Left lung (tissue), 10 donors: ENCODE data around the gene ADAMTS7. TPM values are rescaled to one million over a fixed set of nuclear protein-coding genes. Genes with fewer than 3 reads are reported as not detected.
A peak's percentile ranks its signal among the peaks of the same experiment; 100 is the strongest.

ENCODE experiments used
- ATAC-seq: fragments of 200-7000 bp; cut with Tn5 transposase; one replicate; pipeline ENCODE4 v1.9.1; 2020; ENCODE audit warnings: moderate library complexity
- DNase-seq, 4 donors: peaks; one replicate each; pipeline ENCODE4 v3.0.0-alpha.2; 2013 to 2020
- H3K27ac ChIP-seq, 2 donors: fragments of 200-600 bp; sonication (generic) in 1 of 2; one replicate each; pipeline versions ENCODE4 v1.5.0 to v1.8.0; 2020 to 2021
- H3K27me3 ChIP-seq, 2 donors: fragments of 200-600 bp; sonication (generic) in 1 of 2; one replicate each; pipeline versions ENCODE4 v1.5.0 to v1.8.0; 2020 to 2021
- H3K36me3 ChIP-seq, 2 donors: fragments of 200-600 bp; sonication (generic) in 1 of 2; one replicate each; pipeline versions ENCODE4 v1.5.0 to v1.8.0; 2020 to 2021
- H3K4me1 ChIP-seq, 2 donors: fragments of 200-600 bp; one replicate each; pipeline ENCODE4 v1.8.0; 2021
- H3K4me3 ChIP-seq, 2 donors: fragments of 200-600 bp; sonication (generic) in 1 of 2; one replicate each; pipeline versions ENCODE4 v1.5.0 to v1.8.0; 2020 to 2021; ENCODE audit warnings: mild to moderate bottlenecking in 1 of 2
- H3K9me3 ChIP-seq, 2 donors: fragments of 200-600 bp; sonication (generic) in 1 of 2; one replicate each; pipeline versions ENCODE4 v1.5.0 to v1.8.0; 2020 to 2021
- intact Hi-C, 2 donors: fragments of 100-400 bp; cut with DNase I; formaldehyde crosslinking; loops; one replicate each; pipeline versions ENCODE4 v1.11.2 to v1.14.2; 2022
- polyA plus RNA-seq, 6 donors: library from polyadenylated mRNA; unstranded; fragments of 120-200 nt; gene quantifications; one replicate each; pipeline ENCODE4 v1.2.1, GENCODE V29; 2013; ENCODE audit not compliant: insufficient read length in 6 of 6
- total RNA-seq, 2 donors: library from RNA; stranded (reverse); fragmentation: NEBNext Ultra II Directional; extraction: Animal tissue kit (Norgen Biotek cat#: 25700); gene quantifications; one replicate each; pipeline ENCODE4 v1.2.1, GENCODE V29; 2021
- TF ChIP-seq, protein P1 (sequence below), 2 donors: fragments of 200-600 bp; sonication (generic) in 1 of 2; IDR thresholded peaks; one replicate each; pipeline versions ENCODE4 v1.5.0 to v1.8.0; 2021; ENCODE audit warnings: antibody characterized with exemption in 2 of 2
- donor health status: DM: no; HTN: yes; CAD: no.
- donor health status: DM: no; HTN: no; CAD: no.

The ADAMTS7 gene
- total and polyA plus RNA-seq, 8 donors: 8.7 to 56.0 (median 36.0) TPM

DNA sequence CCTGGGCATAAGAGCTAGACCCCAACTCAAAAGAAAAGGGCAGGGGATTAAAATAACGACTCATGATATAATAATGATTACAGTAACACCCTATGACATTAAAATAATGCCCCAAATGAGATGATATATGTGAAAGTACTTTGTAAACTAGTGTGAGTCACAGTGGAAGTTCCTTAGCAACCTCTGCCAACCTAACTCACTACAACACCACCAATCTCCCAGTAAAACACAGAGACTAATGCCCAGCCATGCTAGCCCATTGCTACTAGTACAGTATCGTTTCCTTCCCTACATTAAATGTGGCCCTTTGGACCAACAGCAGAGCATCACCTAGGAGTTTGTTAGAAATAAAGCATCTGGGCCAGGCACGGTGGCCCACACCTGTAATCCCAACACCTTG is 11.2 kb upstream of the ADAMTS7 start:
- no peak overlapping the region for H3K4me3 ChIP-seq
- ATAC-seq: no peak
- no peaks in the 10 kb centered on the region for H3K36me3 ChIP-seq
- no peak for DNase-seq
- TF ChIP-seq, protein P1, sequence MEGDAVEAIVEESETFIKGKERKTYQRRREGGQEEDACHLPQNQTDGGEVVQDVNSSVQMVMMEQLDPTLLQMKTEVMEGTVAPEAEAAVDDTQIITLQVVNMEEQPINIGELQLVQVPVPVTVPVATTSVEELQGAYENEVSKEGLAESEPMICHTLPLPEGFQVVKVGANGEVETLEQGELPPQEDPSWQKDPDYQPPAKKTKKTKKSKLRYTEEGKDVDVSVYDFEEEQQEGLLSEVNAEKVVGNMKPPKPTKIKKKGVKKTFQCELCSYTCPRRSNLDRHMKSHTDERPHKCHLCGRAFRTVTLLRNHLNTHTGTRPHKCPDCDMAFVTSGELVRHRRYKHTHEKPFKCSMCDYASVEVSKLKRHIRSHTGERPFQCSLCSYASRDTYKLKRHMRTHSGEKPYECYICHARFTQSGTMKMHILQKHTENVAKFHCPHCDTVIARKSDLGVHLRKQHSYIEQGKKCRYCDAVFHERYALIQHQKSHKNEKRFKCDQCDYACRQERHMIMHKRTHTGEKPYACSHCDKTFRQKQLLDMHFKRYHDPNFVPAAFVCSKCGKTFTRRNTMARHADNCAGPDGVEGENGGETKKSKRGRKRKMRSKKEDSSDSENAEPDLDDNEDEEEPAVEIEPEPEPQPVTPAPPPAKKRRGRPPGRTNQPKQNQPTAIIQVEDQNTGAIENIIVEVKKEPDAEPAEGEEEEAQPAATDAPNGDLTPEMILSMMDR (IDR thresholded peaks at IDR 0.05): no peak
- H3K27me3 ChIP-seq: no peaks in the 10 kb centered on the region
- H3K9me3 ChIP-seq: no peaks in the 10 kb centered on the region
- peaks cover 3 to 4% of the 10 kb centered on the region in 2 donors for H3K4me1 ChIP-seq
- H3K27ac ChIP-seq: no peak overlapping the region
- intact Hi-C loops: no loop called here

DNA sequence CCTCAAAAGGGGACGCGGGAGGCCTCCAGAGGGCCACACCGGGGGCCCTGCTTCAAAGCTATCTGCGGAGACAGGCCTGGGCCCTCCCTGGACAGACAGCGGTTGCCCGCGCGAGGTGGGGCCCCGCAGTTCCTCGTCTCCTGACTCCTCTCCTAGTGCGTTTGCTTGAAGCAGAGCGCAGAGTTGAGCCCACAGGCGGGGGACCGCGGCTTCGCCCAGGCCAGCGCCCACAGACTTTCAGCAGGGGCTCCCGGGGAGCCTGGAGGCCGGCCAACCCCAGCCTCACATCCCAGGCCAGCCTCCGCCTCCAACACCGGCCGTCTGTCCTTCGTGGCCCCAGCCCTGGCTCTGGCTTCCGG is 540 bp upstream of the ADAMTS7 start:
- intact Hi-C loops: no loop called here
- Histone ChIP-seq H3K4me1 (peaks cover 0 to 22% of the 10 kb centered on the region in 2 donors), H3K9me3 (no peaks in the 10 kb centered on the region), H3K36me3 (no peaks in the 10 kb centered on the region), H3K27me3 (peaks cover 0 to 55% of the 10 kb centered on the region in 2 donors), H3K27ac (peak overlapping the region in 1 of 2 donors; percentile 76), H3K4me3 (peak overlapping the region; percentile 64 to 70)
- ATAC-seq (peak; percentile 14), DNase-seq (peak in 1 of 4 donors; percentile 21)
- TF ChIP-seq, protein P1 (IDR thresholded peaks at IDR 0.05): no peak

DNA sequence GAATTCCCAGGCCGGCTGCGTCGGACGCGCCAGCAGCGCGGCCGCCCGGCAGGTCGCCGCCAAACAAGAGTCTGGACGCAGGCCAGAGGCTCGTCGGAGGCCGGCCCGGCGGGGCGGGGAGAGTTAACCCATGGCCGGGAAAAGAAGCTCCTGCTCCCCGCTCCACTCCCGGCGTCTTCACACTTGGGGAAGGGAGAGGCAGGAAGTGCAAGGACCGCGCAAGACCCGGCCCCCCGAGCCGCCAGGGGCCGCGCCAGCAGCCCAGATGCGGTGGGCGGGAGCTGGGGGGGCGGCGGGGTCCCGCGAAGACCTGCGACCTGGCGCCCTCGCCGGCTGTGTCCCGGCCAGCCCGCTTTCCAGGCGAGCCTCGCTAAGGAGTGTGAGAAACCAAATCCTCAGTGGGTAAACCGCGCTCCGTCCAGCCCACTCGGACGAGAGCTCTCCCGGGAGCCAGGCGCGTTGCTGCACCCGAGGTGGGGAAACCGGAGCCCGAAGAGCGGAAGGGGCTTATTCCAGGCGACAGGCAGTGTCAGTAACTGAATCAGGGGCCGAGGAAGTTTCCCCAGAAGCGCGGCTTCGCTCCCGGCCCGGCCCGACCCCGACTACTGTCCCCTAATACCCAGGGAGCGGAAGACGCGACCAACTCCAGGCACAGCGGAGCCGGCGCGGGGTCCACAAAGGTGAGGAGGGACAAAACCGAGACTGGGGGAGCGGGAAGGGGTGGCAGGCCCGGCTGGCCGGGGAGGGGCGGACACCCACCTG is 721 bp downstream of the ADAMTS7 start:
- H3K9me3 ChIP-seq: no peaks in the 10 kb centered on the region
- peak; percentile 35 for ATAC-seq
- TF ChIP-seq, protein P1 (IDR thresholded peaks at IDR 0.05): no peak
- peaks cover 0 to 22% of the 10 kb centered on the region in 2 donors for H3K4me1 ChIP-seq
- peaks cover 0 to 55% of the 10 kb centered on the region in 2 donors for H3K27me3 ChIP-seq
- H3K36me3 ChIP-seq: no peaks in the 10 kb centered on the region
- intact Hi-C loops: no loop called here
- peak overlapping the region; percentile 64 to 70 for H3K4me3 ChIP-seq
- H3K27ac ChIP-seq: peak overlapping the region; percentile 9 to 76
- peak in 3 of 4 donors; percentile 46 to 82 (median 71) for DNase-seq

DNA sequence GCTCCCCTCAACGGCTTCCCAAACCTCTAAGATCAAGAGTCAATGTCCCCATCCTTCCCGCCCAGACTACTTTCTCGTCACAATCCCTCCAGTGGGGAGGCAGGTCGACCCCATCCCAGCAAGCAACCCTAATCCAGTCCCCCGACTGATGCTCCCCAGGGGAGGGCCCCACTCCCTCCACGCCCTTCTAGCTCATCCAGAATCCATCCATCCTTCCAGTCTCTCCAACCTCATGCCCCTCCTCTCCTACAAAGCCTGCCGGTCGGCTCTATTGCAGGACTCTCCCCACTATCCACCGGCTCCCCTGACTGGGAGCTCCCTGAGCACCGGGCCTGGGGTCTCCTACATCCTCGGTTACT is 1.3 kb downstream of the ADAMTS7 start:
- Histone ChIP-seq H3K36me3 (no peaks in the 10 kb centered on the region), H3K27me3 (peaks cover 0 to 55% of the 10 kb centered on the region in 2 donors), H3K4me3 (peak overlapping the region; percentile 64 to 70), H3K9me3 (no peaks in the 10 kb centered on the region), H3K4me1 (peaks cover 0 to 22% of the 10 kb centered on the region in 2 donors), H3K27ac (peak overlapping the region in 1 of 2 donors; percentile 76)
- DNase-seq (no peak), ATAC-seq (no peak)
- intact Hi-C loops: no loop called here
- TF ChIP-seq, protein P1 (IDR thresholded peaks at IDR 0.05): no peak

DNA sequence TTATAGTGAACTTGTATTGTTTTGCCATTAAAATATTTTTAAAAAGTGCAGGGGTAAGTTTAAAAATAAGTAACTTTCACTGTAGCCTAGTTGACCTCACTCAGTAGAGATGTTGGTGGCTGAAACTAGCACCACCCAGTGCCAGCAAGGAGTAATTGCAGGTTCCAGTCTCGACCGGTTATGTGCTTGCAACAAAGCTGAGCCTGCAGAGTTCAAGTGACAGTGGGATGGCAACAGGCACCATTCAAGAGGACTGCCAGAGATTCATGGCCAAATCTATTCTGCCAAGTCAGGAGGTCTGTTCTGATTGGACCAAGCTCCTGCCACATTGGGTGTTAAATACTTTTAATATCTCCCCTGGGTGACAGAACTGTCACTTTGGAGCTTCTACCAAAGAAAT is 2.7 kb downstream of the ADAMTS7 start:
- Histone ChIP-seq H3K36me3 (no peaks in the 10 kb centered on the region), H3K4me1 (peaks cover 0 to 22% of the 10 kb centered on the region in 2 donors), H3K27me3 (peaks cover 0 to 52% of the 10 kb centered on the region in 2 donors), H3K4me3 (no peak overlapping the region), H3K27ac (no peak overlapping the region), H3K9me3 (no peaks in the 10 kb centered on the region)
- intact Hi-C loops: no loop called here
- TF ChIP-seq, protein P1 (IDR thresholded peaks at IDR 0.05): peak; percentile 31 to 37
- ATAC-seq (peak; percentile 32), DNase-seq (no peak)
